Kidney glomerular epithelial cell (primary cell): Measurements from ENCODE around the gene SMS.
"Not testable (repeated sequence)": the region's sequence is repeated elsewhere in the genome, so short reads cannot be mapped to it uniquely, and the experiment has no call there.

Experiments used
- DNase-seq: peaks from one replicate; lab custom pipeline; 2025; lab: John Stamatoyannopoulos, UW

Gene SMS

GRCh38 chrX:21940356-21940829 lies at the start of gene SMS:
Gene SMS, plus strand, starts transcription at chrX:21940709. Its CDS starts 116 bp downstream, at chrX:21940825.
- peak; percentile 58 for DNase-seq

GRCh38 chrX:21905313-21905712 lies 35.2 kb upstream of the SMS start:
- DNase-seq: no peak

DNA sequence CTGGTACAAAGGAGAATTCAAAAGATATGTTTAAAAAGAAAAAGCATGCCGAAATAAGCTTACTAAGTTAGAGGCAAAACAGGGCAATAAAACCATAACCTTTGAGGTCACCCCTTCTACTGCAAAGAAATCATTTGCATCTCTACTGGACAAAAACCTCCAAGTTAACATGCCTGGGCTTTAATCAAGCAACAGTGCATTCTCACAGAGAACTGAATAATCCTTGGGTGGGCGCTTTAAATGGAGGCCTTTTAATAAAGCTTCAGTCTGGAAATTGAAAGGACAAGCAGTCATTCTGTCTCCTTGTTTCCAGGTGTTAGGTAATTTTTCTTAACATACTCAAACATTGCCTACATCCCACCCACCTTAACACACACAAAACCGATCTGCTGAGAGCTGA lies 34.6 kb upstream of the SMS start:
- no peak for DNase-seq

GRCh38 chrX:21907260-21907659 lies 33.2 kb upstream of the SMS start:
- no peak for DNase-seq

DNA sequence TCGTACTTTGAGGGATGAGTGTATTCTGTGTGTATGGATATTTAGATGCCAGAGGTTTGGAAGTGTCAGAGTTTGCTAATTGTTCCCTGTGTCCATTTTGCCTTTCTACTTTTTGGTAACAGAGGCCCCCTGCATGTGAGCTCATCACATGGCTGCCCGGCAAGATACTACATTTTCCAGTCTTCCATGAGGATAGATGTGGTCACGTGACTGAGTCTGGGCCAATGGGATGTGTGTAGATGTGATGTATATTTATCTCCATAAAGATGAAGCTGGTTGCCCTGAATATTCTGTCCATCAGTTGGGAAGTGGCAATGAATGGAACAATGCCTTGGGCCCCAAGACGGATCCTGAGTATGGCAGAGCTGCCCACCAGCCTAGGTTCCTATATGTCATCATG lies 29.0 kb upstream of the SMS start:
- DNase-seq: no peak

DNA sequence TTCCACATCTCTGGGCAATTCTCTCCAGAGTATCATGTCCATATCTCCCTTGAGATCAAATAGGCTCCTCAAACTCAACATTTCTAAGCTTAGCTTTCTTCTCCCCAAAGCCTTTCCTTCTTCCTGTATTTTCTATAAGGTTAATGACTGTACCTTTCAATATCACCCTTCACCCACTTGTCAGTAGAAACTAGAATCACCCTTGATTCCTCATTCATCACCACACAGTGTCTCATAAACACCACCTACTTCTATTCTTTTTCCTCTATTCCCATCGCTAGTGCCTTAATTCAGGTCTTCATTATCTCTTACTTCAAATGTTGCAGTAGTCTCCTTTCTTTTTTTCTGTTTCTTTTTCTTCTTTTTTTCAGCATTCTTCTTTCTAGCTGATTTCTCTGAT lies 28.3 kb upstream of the SMS start:
- no peak for DNase-seq

- no peak for DNase-seq
Observed at GRCh38 chrX:21912989-21913388, 27.5 kb upstream of the SMS start.

GRCh38 chrX:21926116-21926515 lies 14.4 kb upstream of the SMS start:
- no peak for DNase-seq

- DNase-seq: peak; percentile 84
Observed at GRCh38 chrX:21926527-21927278, 13.8 kb upstream of the SMS start.

DNA sequence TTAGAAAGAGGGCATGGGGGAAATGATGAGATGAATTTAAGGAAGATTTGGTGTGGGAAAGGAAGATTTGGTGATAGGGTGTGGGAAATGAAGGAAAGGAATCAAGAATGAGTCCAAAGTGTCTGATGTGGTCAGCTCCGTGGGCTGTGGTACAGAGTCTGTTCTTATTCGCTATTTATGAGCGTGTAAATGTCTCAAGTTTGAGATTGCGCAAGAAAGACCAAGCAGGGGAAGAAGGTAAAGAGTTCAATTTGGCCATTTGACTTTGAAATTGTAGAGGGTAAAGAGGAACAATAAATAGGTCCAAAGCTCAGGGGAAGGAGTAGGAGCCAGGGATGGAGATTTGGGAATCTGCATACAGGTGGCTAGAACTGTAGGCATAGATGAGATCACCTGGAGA lies 11.3 kb upstream of the SMS start:
- no peak for DNase-seq

DNA sequence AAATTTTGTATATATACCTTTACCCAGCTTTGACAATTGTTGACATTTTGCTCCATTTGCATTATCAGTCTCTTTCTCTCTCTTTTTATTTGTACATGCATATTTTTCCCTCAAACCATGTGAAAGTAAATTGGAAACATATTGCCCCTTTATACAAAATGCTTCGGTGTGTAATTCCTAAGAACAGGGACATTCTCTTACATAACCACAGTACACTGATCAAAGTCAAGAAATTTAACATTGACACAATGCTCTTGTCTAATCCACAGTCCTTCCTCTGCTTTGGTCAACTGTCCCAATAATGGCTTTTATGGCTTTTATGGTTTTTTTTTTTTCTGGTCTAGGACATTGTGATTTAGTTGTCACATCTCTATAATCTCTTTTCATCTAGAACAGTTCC lies 9.5 kb upstream of the SMS start:
- DNase-seq: no peak

DNA sequence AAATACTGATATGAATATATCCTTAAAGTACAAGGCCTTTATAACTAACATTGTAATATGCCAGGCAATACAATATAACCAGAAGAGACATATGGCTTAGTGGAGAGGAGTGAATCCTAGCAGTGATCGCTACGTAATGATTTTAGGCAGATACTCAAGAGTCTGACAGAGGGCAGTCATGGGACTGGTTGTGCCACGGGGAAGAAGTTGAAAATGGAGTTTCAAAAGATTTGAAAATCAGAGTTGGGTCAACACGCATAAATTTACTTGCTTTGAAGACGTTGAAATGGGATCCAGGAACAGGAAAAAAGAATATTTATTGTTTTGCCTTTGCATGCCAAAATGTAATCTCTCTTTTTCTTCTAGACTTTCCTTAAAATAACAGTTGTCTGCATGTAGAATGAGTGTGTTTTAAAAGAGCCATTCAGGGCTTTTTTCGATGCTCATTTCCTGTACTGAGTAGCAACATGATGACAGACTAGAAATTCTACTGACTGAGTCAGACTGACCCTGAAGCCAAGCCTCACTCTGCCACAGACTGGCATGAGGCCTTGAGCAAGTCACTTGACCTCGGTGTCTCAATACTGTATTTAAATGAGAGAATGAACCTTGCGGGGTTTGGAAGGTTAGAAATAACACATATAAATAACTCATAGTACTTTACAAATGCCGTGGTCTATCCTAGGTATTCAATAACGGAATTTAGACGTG lies 8.1 kb upstream of the SMS start:
- peak; percentile 31 for DNase-seq

DNA sequence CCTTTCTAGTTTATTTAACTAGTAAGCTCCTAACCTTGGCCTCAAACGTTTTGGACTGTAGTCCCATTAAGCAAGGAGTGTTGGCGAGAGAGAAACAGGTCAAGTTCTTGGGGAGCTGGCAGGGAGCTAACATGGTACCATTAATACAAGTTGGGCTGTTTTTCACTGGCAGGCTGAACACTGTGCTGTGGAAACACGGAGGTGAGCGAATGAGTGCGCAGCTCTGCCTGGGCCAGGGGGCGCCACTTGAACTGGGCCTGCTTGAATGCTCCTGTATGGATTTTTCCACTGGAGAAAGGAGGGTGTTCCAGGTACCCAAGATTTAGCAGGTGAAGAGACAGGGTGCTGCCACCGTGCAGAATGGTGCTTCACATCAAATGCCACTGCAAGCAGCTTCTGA lies 7.4 kb upstream of the SMS start:
- DNase-seq: no peak

GRCh38 chrX:21934414-21934813 lies 6.1 kb upstream of the SMS start:
- DNase-seq: no peak

GRCh38 chrX:21939906-21940305 lies 603 bp upstream of the SMS start:
- no peak for DNase-seq

DNA sequence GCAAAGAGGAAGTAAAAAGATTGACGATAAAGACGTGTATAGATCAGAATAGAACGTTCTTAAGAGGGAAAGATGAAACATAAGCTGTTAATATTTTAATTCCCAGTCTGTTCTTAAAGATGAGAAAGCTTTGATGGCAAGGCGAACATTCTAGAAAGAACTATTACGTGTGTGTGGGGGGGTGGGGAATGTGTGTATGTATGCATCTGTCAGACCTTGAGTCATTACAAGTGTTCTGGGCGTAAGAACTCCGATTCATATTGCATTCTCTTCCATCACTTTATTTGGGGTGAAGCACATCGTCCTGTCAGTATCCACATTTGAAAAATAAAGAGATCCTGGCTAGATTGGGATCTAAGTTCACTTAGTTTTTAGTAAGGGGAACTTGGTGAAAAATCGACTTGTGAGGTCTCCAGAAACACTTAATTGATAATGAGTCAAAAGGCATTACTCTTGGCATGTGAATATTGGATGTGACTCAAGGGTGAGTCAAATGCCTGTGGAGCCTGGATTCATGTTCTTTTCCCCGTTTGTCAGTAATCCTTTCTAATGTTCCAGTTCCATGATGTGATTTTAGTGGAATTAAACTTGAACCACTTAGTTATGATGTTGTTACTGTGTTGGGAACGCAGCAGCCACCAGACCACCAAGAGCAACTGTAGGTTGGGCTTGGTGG lies 3.1 kb downstream of the SMS start:
- DNase-seq: peak; percentile 65

DNA sequence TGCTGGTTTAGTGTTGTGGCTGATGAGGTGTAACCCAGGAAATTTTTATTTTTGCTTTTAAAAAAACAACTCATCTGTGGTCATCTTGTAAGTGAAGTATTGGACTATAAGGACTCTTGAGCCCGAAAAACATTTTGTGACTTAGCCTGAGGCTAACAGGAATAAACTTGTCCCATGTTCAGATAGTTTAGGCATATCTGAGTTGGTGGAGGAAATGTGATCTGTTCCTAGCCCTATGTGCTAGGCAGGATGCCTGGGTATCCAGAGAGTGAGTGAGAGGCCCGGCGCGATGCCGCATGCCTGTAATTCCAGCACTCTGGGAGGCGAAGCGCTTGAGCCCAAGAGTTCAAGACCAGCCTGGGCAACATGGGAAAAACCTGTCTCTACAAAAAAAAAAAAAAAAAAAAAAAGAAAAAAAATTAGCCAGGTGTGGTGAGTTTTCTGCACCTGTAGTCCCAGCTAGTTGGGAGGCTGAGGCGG lies 3.7 kb downstream of the SMS start:
- DNase-seq: no peak

GRCh38 chrX:21946925-21947641 lies 6.6 kb downstream of the SMS start:
- peak; percentile 25 for DNase-seq

GRCh38 chrX:21947671-21948070 lies 7.2 kb downstream of the SMS start:
- no peak for DNase-seq

- no peak for DNase-seq
Observed at GRCh38 chrX:21948897-21949578, 8.5 kb downstream of the SMS start.

GRCh38 chrX:21949689-21950088 lies 9.2 kb downstream of the SMS start:
- DNase-seq: no peak

DNA sequence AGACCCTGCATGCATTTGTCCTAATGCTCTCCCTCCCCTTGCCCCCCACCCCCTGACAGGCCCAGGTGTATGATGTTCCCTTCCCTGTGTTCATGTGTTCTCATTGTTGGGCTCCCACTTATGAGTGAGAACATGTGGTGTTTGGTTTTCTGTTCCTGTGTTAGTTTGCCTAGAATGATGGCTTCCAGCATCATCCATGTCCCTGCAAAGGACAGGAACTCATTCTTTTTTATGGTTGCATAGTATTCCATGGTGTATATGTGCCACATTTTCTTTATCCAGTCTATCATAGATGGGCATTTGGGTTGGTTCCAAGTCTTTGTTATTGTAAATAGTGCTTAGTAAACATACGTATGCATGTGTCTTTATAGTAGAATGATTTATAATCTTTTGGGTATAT lies 10.0 kb downstream of the SMS start:
- DNase-seq: not testable (repeated sequence)
